GM18873 (cell line): ENCODE measurements around the gene BTBD2.
"Not testable (repeated sequence)": the region's sequence is repeated elsewhere in the genome, so short reads cannot be mapped to it uniquely, and the experiment has no call there.

ENCODE experiments used
- ATAC-seq: cut with Tn5 transposase; IDR thresholded peaks from one replicate; pipeline ENCODE4 v1.9.1; 2021; ENCODE audit warnings: mild to moderate bottlenecking, moderate library complexity, moderate number of reproducible peaks; ENCODE audit not compliant: unreplicated experiment, low FRiP score

BTBD2 gene

GRCh38 chr19:2040647-2041432 is 25.3 kb upstream of the BTBD2 start:
- ATAC-seq: no peak

DNA sequence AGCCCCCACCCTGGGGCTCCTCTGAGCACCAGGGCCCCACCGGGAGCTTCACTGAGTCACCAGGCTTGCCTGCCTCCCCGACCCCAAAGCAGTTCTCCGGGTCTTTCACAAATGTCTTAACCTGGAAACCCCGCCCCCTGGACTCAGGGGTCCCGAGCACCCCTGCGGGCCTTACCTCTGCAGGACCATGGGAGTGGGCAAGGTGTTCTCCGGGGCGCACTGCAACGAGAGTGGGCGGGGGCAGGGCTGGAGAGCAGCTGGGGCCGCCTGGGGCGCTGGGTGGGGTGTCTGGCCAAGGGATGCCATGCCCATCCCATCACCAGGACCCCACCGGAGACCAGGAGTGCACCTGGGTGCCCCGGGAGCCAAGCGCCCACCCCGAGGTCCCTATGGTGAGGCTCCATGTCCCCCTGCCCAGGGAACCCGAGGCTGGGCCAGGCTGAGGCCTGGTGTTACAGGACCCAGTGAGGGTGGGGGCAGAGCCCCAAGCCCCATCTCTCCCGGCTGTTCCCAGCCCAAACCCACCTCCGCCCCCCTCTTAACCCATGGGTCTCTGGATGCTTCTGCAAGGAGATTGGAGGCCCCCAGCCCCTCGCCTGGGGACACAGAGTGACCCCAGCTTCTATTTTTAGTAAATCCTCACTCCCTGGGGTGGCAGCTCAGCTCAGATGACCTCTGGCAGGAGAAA is 24.6 kb upstream of the BTBD2 start:
- no peak for ATAC-seq

DNA sequence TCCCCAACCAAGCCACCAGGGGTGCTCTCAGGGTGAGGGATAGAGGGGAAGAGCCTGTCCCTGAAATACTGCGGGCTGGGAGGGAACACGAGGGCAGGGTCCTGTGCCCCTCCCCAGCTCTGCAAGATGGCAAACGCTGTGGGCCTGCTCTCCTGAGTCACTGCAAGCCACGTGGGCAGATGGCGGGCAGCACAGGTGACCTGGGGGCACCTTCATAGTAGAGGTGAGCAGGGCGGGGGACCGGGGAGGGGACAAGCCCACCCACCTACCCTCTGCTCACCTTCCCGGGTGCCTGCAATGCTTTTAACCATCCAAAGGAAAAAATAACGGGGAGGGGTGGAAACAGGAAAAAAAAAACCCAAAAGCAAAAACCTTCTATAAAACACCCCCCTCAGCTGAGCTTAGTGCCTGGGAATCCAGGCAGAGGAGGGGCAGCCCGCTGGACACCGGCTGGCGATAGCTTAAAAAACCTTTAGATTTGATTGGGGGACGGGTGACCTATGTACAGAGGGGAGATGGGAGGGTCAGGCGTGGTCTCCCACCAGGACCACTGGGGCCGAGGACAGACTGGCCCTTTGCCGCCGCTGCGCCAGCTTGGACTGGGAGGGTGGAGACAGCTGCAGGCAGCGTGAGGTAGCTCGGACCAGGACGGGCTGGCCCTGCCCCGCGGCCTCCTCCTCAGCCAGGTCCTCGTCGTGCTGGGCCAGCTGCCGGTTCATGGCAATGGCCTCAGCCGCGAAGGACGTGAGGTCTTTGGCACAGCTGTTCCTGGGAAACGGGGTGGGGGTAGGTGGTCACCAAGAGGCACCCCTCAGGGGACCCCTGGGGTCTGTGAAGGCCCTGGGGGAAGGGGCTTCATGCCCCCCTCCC is 23.8 kb upstream of the BTBD2 start:
- no peak for ATAC-seq

GRCh38 chr19:2038284-2039088 is 23.0 kb upstream of the BTBD2 start:
- no peak for ATAC-seq

DNA sequence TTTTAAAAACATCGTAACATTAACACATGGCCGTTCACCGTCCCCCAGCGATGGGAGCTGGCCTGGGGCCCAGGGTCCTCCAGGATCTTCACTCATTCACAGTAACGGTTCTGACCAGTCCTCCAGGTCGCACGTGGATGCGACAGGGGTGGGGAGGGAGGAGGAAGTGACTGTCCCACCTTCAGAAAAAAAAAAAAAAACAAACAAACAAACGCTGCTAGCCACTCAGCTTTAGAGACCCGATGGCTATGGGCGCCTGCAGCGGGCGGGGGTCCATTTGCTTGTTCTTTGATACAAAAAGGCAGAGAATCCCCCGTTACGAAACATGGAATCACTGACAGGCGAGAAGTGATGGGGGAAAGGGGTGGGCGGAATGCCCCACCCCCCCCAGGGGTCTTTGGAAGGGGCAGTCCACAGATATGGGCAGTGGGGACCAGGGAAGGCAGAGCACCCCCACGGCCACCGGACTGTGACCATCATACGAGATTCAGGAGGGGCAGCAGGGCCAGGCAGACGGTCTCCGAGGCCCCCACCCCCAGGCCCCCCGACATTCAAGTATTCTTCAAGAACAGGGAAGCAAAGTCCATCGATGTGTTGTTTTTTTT is 22.2 kb upstream of the BTBD2 start:
- ATAC-seq: no peak

GRCh38 chr19:2036424-2036823 is 20.9 kb upstream of the BTBD2 start:
- ATAC-seq: no peak

GRCh38 chr19:2035590-2035991 is 20.1 kb upstream of the BTBD2 start:
- ATAC-seq: no peak

DNA sequence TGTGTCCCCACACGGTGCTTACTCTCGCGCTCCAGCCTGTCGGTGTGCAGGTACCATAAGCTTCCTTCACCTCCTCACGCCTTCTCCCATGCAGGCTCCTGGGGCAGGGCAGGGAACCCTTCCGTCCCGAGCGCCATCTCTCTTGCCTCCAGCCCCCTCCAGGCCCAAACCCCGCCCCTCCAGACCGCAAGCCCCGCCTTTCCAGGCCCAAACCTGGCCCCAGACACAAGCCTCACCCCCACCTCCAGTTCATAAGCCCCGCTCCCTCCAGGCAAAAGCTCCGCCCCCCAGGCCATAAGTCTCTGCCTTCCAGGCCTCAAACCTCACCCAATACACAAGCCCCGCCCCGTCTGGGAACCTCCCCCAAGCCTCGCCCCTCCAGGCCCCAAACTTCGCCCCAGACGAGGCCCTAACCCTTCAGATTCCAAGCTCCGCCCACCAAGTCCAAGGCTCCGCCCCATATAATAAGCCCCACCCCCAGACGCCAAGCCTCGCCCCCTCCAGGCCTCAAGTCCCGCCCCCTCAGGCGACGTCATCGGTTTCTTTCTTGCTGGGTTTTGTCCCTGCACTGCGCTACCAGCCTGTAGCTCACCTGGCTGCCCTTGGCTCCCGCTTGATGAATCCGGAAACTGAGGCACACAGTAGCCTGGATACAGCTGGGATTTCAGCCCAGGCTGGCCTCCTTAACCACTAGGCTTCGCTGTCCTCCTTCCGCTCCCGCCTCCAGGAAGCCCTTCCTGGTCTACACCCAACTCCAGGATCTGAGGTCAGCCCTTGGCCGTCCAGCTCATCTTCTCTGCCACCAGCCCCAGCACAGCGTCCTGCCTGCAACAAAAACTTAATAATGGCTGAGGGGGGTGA is 19.4 kb upstream of the BTBD2 start:
- ATAC-seq: no peak

GRCh38 chr19:2034253-2034652 is 18.7 kb upstream of the BTBD2 start:
- not testable (repeated sequence) for ATAC-seq

GRCh38 chr19:2033825-2034159 is 18.3 kb upstream of the BTBD2 start:
- ATAC-seq: no peak

DNA sequence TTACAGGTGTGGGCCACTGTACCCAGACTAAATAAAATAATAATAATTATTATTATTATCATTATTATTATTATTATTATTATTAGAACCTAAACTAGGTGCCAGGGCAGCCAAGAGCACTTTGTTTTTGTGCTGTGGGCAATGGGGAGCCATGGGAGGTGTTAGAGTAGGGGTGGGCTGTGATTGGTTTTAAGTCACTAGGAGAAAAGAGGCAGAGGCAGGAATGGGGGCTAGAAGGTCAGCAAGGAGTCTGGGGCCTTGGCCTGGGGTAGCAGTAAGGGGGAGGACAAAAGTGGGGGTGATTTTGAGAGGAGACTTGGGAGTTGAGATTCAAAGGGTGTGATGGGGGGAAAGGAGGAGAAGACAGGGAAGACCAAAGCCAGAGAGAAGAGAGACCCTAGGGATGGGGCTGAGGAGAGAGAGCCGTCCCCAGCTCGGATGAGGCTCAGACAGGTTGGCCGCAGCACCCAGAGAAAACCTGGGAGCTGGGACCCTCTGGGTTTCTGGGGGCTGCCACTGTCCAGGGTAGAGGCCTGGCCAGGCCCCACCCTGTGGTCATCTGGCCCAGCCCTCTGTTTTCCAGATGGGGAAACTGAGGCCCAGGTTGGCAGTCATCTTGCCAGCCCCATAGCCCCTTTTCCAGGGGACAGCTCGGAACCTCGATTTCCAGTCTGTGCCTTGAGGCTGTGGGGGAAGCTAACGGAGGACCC is 17.8 kb upstream of the BTBD2 start:
- no peak for ATAC-seq

- no peak for ATAC-seq
These were observed 16.9 kb upstream of the BTBD2 start for GRCh38 chr19:2032296-2032941.

DNA sequence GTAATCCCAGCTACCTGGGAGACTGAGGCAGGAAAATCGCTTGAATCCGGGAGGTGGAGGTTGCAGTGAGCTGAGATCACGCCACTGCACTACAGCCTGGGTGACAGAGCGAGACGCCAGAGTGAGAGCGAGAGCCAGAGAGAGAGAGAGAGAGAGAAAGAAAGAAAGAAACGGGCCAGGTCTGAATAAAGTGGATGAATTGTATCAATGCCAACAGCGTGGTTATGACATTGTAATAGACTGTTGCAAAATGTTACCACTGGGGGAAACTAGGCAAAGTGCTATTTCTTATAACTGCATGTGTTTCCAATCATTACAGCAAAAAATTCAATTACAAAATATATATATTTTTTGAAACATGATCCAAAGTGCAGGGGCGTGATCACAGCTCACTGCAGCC is 11.8 kb upstream of the BTBD2 start:
- no peak for ATAC-seq

DNA sequence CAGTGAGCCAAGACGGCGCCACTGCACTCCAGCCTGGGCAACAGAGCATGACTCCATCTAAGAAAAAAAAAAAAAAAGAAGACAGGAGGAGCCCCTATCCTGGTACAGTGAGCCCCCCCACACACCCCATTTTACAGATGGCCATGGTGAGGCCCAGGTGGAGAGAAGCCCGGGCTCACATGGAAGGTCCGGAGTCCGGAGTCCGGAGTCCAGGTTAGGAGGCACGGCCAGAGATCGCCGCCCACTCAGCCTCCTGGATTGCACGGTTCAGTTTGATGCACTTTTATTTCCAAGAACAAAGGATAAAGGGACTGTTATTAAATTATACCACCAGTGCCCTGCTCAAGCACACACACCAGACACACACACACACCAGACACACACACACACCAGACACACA is 11.3 kb upstream of the BTBD2 start:
- no peak for ATAC-seq

GRCh38 chr19:2022289-2022688 is 6.8 kb upstream of the BTBD2 start:
- no peak for ATAC-seq

- no peak for ATAC-seq
These were observed 6.1 kb upstream of the BTBD2 start for GRCh38 chr19:2021453-2022140.

- no peak for ATAC-seq
These were observed 3.2 kb upstream of the BTBD2 start for GRCh38 chr19:2018752-2019151.
